Measurements from ENCODE around the gene PCSK7.

DNA sequence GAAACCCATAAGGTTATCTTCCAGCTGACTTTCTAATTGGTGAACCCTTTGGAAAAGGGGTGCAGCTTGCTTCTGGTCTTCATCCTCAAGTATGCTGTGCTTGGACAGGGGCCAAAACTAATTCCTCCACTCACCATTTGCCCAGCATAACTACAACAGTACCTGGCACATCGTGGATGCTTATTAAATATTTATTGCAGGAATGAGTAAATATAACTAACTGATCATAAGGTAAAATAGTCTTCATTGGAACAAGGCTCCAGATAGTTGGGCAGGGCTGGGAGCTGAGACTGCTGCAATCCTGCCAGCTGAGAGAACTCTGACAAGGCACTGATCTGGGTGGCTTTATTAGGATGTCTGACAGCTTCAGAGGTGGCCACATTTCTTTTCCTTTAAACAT is 55.7 kb downstream of the PCSK7 start:
- no peak for TF ChIP-seq POLR2A (IDR thresholded peaks at IDR 0.05)
- TF ChIP-seq, protein P1, sequence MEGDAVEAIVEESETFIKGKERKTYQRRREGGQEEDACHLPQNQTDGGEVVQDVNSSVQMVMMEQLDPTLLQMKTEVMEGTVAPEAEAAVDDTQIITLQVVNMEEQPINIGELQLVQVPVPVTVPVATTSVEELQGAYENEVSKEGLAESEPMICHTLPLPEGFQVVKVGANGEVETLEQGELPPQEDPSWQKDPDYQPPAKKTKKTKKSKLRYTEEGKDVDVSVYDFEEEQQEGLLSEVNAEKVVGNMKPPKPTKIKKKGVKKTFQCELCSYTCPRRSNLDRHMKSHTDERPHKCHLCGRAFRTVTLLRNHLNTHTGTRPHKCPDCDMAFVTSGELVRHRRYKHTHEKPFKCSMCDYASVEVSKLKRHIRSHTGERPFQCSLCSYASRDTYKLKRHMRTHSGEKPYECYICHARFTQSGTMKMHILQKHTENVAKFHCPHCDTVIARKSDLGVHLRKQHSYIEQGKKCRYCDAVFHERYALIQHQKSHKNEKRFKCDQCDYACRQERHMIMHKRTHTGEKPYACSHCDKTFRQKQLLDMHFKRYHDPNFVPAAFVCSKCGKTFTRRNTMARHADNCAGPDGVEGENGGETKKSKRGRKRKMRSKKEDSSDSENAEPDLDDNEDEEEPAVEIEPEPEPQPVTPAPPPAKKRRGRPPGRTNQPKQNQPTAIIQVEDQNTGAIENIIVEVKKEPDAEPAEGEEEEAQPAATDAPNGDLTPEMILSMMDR (IDR thresholded peaks at IDR 0.05) = no peak
- no peak for TF ChIP-seq POLR2AphosphoS5 (IDR thresholded peaks at IDR 0.05)
- no peak for TF ChIP-seq EP300 (IDR thresholded peaks at IDR 0.05)
